Skeletal muscle tissue (tissue), 5 donors: ENCODE results near the gene TRIB2. TPM values are rescaled to one million over a fixed set of nuclear protein-coding genes. Genes with fewer than 3 reads are reported as not detected.

ENCODE experiments used
- H3K27ac ChIP-seq: one replicate; pipeline ENCODE4 v1.7.0; 2013; ENCODE audit warnings: mild to moderate bottlenecking, low read depth, low read length, inconsistent platforms
- H3K27me3 ChIP-seq, 3 donors: one replicate each; pipeline ENCODE4 v1.7.0; 2013; ENCODE audit warnings: low read length in 3 of 3; ENCODE audit not compliant: control insufficient read depth in 3 of 3, insufficient read depth in 3 of 3
- H3K36me3 ChIP-seq, 3 donors: one replicate each; pipeline ENCODE4 v1.7.0; 2013; ENCODE audit warnings: low read length in 3 of 3; ENCODE audit not compliant: control insufficient read depth in 3 of 3, insufficient read depth in 3 of 3
- H3K4me1 ChIP-seq, 3 donors: one replicate each; pipeline ENCODE4 v1.7.0; 2013; ENCODE audit warnings: low read length in 3 of 3, mild to moderate bottlenecking in 3 of 3; ENCODE audit not compliant: control insufficient read depth in 3 of 3, insufficient read depth in 3 of 3
- H3K4me3 ChIP-seq, 3 donors: one replicate each; pipeline ENCODE4 v1.7.0; 2013; ENCODE audit warnings: low read length in 3 of 3
- H3K9ac ChIP-seq, 3 donors: one replicate each; pipeline ENCODE4 v1.7.0; 2013; ENCODE audit warnings: low read length in 3 of 3, mild to moderate bottlenecking in 3 of 3, moderate library complexity in 2 of 3, low read depth in 1 of 3
- H3K9me3 ChIP-seq, 3 donors: one replicate each; pipeline ENCODE4 v1.7.0; 2013; ENCODE audit warnings: low read length in 3 of 3; ENCODE audit not compliant: control insufficient read depth in 3 of 3
- small RNA-seq: library from RNA; depleted of rRNA; stranded (forward); fragments of <200 nt; gene quantifications from one replicate; pipeline ENCODE3, GENCODE V24; 2014
- total RNA-seq: library from RNA; depleted of rRNA; stranded (reverse); fragments of >200 nt; gene quantifications from one replicate; pipeline ENCODE4 v1.2.3, GENCODE V29; 2014
- donor health status: Osteomylitis.

Gene TRIB2
- total RNA-seq, 1 donor from 2014 or later = 38.1 TPM

DNA sequence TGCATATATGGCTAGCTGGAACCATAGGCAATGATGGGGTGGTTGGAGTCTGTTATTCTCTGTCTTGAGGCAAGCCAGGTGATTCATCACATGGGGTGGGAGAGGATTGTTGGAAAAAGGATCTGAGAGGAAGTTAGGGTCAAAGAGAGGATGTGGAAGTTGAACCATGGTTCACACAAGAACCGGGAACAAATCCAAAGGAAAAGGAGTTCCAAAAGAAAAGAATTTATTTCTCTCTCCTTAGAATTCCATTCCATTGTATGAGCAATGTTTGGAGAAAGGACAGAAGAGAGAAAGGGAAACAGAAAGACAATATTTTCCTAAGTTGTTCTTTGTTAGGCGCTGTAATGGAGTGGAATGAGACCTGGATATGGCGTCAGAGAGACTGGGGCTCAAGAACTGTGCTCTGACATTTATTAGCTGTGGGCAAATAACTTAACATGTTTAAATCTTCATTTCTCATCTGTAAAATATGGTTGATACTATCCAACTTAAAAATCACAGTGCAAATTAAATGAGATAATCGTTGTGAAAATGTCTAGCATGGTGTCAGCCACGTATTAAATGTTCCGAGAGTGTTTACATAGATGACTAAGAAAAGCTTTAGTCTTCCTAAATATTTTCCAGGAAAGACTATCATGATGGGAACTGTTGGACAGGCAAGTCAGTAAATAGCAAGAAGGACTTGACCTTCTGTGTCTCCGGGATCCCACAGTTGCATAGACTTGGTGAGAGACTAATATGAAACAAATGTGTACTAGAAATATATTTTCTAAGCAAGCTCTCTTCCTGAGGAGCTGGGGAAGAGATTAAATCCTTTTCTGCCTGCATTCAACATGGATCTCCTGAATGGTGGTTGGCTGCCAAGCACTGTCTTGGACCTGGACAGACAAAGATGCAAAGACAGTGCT, 71.4 kb downstream of the TRIB2 start:
- no peaks in the 10 kb centered on the region for H3K36me3 ChIP-seq
- no peak overlapping the region for H3K9ac ChIP-seq
- H3K4me1 ChIP-seq = peaks cover 0 to 2% (median 0%) of the 10 kb centered on the region in 3 donors
- H3K9me3 ChIP-seq = no peaks in the 10 kb centered on the region
- H3K4me3 ChIP-seq = no peak overlapping the region
- no peaks in the 10 kb centered on the region for H3K27me3 ChIP-seq
- peak overlapping the region; percentile 53 for H3K27ac ChIP-seq

DNA sequence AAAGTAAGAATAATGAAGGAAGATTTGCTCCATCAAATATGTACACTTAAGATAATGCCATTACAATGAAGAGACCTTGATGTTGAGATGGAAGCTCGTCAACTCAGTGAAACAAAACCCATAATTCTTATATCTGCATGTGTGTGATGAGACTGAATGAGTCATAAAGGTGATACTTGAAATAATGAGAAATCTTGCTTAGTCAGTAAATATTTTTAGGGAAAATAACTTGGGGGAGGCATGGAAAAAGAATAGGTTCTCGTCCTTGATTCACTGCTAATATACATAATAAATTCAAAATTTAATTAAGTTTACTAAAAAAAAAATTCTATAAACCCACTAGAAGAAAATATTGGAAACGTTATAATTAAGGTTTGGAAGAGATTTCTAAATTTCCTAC, 75.2 kb downstream of the TRIB2 start:
- H3K27me3 ChIP-seq = no peaks in the 10 kb centered on the region
- H3K27ac ChIP-seq = no peak overlapping the region
- no peaks in the 10 kb centered on the region for H3K9me3 ChIP-seq
- no peak overlapping the region for H3K4me3 ChIP-seq
- H3K36me3 ChIP-seq = no peaks in the 10 kb centered on the region
- H3K9ac ChIP-seq = no peak overlapping the region
- H3K4me1 ChIP-seq = peaks cover 2 to 5% (median 2%) of the 10 kb centered on the region in 3 donors

Small RNAs within 50 kb of the gene (small RNA-seq; reads per million reads assigned to genes)
- gene MIR3125 = not detected
